Measurements from ENCODE around the gene OLFML1.

OLFML1 gene

GRCh38 chr11:7484645-7485044, 661 bp upstream of the OLFML1 start:
- no peak for DNase-seq (ENCODE audit: low spot score)
- H3K27me3 ChIP-seq (ENCODE audit: insufficient read depth, poor library complexity, severe bottlenecking): no peaks in the 10 kb centered on the region
- no peaks in the 10 kb centered on the region for H3K9me3 ChIP-seq (ENCODE audit: severe bottlenecking)
- H3K4me1 ChIP-seq (ENCODE audit: insufficient read depth, poor library complexity, severe bottlenecking): no peaks in the 10 kb centered on the region
- no peak overlapping the region for H3K27ac ChIP-seq (ENCODE audit: poor library complexity, severe bottlenecking)
- H3K4me3 ChIP-seq (ENCODE audit: severe bottlenecking): no peak overlapping the region
- H3K36me3 ChIP-seq (ENCODE audit: low read depth): no peaks in the 10 kb centered on the region
- ATAC-seq (ENCODE audit: low read depth): no peak
- TF ChIP-seq CTCF (IDR thresholded peaks at IDR 0.05; ENCODE audit: poor library complexity, severe bottlenecking): no peak

- Histone ChIP-seq H3K4me1 (ENCODE audit: insufficient read depth, poor library complexity, severe bottlenecking) (no peaks in the 10 kb centered on the region), H3K4me3 (ENCODE audit: severe bottlenecking) (no peak overlapping the region), H3K27me3 (ENCODE audit: insufficient read depth, poor library complexity, severe bottlenecking) (no peaks in the 10 kb centered on the region), H3K36me3 (ENCODE audit: low read depth) (no peaks in the 10 kb centered on the region), H3K9me3 (ENCODE audit: severe bottlenecking) (no peaks in the 10 kb centered on the region), H3K27ac (ENCODE audit: poor library complexity, severe bottlenecking) (no peak overlapping the region)
- ATAC-seq (ENCODE audit: low read depth) (no peak), DNase-seq (ENCODE audit: low spot score) (no peak)
- no peak for TF ChIP-seq CTCF (IDR thresholded peaks at IDR 0.05; ENCODE audit: poor library complexity, severe bottlenecking)
Measured at GRCh38 chr11:7486098-7486780, 933 bp downstream of the OLFML1 start.

- no peak for TF ChIP-seq CTCF (IDR thresholded peaks at IDR 0.05; ENCODE audit: poor library complexity, severe bottlenecking)
- DNase-seq (ENCODE audit: low spot score) (no peak), ATAC-seq (ENCODE audit: low read depth) (no peak)
- no peak overlapping the region for H3K4me3 ChIP-seq (ENCODE audit: severe bottlenecking)
- no peaks in the 10 kb centered on the region for H3K9me3 ChIP-seq (ENCODE audit: severe bottlenecking)
- no peaks in the 10 kb centered on the region for H3K4me1 ChIP-seq (ENCODE audit: insufficient read depth, poor library complexity, severe bottlenecking)
- no peaks in the 10 kb centered on the region for H3K36me3 ChIP-seq (ENCODE audit: low read depth)
- H3K27ac ChIP-seq (ENCODE audit: poor library complexity, severe bottlenecking): no peak overlapping the region
- no peaks in the 10 kb centered on the region for H3K27me3 ChIP-seq (ENCODE audit: insufficient read depth, poor library complexity, severe bottlenecking)
Measured at GRCh38 chr11:7486781-7487140, 1.5 kb downstream of the OLFML1 start.

GRCh38 chr11:7487360-7487759, 2.1 kb downstream of the OLFML1 start:
- H3K4me1 ChIP-seq (ENCODE audit: insufficient read depth, poor library complexity, severe bottlenecking): no peaks in the 10 kb centered on the region
- ATAC-seq (ENCODE audit: low read depth) (no peak), DNase-seq (ENCODE audit: low spot score) (no peak)
- H3K4me3 ChIP-seq (ENCODE audit: severe bottlenecking): no peak overlapping the region
- no peak overlapping the region for H3K27ac ChIP-seq (ENCODE audit: poor library complexity, severe bottlenecking)
- TF ChIP-seq CTCF (IDR thresholded peaks at IDR 0.05; ENCODE audit: poor library complexity, severe bottlenecking): no peak
- no peaks in the 10 kb centered on the region for H3K27me3 ChIP-seq (ENCODE audit: insufficient read depth, poor library complexity, severe bottlenecking)
- H3K36me3 ChIP-seq (ENCODE audit: low read depth): no peaks in the 10 kb centered on the region
- no peaks in the 10 kb centered on the region for H3K9me3 ChIP-seq (ENCODE audit: severe bottlenecking)

GRCh38 chr11:7488681-7489080, 3.4 kb downstream of the OLFML1 start:
- no peak for TF ChIP-seq CTCF (IDR thresholded peaks at IDR 0.05; ENCODE audit: poor library complexity, severe bottlenecking)
- H3K4me3 ChIP-seq (ENCODE audit: severe bottlenecking): no peak overlapping the region
- H3K36me3 ChIP-seq (ENCODE audit: low read depth): no peaks in the 10 kb centered on the region
- H3K4me1 ChIP-seq (ENCODE audit: insufficient read depth, poor library complexity, severe bottlenecking): no peaks in the 10 kb centered on the region
- no peak overlapping the region for H3K27ac ChIP-seq (ENCODE audit: poor library complexity, severe bottlenecking)
- DNase-seq (ENCODE audit: low spot score) (no peak), ATAC-seq (ENCODE audit: low read depth) (no peak)
- H3K27me3 ChIP-seq (ENCODE audit: insufficient read depth, poor library complexity, severe bottlenecking): no peaks in the 10 kb centered on the region
- H3K9me3 ChIP-seq (ENCODE audit: severe bottlenecking): no peaks in the 10 kb centered on the region

Data from RWPE2 (cell line).